Measurements from ENCODE around the gene CFL1. TPM values are rescaled to one million over a fixed set of nuclear protein-coding genes. Genes with fewer than 3 reads are reported as not detected.
"Not testable (repeated sequence)": the region's sequence is repeated elsewhere in the genome, so short reads cannot be mapped to it uniquely, and the experiment has no call there.

CFL1 gene
- total RNA-seq, 1 donor from 2014 or later: 837 TPM

DNA sequence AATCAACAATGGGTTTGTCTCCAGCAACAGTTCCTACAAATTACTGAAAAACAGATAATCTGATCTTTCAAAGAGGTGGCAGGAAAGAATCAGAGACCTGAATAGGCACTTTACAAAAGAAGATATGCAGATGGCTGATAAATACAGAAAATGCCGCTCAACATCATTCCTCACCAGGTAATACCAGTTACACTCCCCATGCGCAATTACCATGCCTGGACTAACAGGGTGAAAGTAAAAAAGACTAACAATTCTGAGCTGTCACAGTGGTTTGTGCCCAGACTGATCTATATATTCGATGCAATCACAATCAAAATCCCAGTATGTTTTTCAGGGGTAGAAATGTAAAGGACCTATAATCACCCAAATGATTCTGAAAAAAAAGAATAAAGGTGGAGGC, 14.2 kb downstream of the CFL1 start:
- DNase-seq (ENCODE audit: low read depth): no peak

DNA sequence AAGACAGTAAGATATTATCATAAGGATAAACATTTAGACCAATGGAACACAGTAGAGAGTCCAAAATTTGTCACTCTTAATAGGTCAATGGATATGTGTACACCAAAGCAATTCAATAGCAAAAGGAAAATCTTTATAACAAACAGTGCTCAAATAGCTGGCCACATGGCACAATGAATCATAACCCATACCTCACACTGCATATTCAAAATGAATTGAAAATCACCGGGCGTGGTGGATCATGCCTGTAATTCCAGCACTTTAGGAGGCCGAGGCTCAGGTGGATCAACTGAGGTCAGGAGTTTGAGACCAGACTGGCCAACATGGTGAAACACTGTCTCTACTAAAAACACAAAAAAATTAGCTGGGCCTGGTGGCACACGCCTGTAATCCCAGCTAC, 15.8 kb downstream of the CFL1 start:
- no peak for DNase-seq (ENCODE audit: low read depth)

DNA sequence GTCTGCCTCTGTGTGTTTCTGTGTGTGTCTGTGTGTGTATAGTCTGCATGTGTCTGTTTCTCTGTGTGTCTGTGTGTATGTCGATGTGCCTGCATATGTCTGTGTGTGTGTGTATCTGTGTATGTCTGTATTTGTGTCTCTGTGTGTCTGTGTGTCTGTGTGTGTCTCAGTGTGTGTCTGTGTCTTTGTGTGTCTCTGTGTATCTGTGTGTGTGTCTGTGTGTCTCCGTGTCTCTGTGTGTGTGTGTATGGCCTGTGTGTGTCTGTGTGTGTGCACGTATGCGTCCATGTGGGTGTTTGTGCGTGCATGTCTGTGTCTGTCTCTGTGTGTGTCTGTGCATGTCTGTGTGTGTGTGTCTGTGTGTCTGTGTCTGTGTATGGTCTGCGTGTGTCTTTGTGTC, 23.8 kb downstream of the CFL1 start:
- no peak for DNase-seq (ENCODE audit: low read depth)

DNA sequence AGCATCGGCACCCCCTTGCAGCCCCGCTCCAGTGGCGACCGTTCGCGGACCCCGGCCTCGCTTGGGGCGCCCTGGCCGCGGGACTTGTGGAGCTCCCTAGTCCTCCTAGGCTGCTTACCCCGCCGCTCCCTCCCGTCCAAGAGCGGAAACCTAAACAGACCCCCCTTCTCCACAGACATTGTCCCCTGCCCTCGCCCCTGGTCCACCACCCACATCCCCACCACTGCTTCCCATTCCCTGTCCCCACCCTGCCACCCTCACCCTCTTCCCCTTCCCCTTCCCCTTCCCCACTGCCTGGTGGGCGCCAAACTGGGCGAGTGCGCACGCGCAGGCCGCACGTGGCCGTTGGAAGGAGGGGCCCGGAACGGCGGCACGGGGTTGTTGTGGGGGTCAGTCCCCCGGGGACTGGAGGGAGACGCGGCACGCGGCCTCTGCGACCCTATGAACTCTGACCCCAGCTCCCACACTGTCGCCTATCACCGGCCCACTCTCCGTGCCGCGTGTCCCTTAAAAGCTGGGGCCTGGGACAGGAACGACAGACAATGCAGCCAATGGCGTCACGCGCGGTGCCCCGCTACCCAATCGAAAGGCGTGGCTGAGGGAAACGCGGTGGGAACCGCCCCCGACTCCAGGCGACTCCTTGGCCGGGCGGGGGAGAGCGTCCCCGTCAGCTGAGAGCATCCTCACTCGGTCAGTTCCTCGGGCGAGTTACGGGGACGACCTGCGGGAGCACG, 24.5 kb downstream of the CFL1 start, which contains the start of gene SNX32:
TSS of gene SNX32 (plus strand) at position 667 of the 734 bp plus-strand sequence. CDS start 103 bp downstream, outside the sequence.
- DNase-seq (ENCODE audit: low read depth): peak; percentile 89

DNA sequence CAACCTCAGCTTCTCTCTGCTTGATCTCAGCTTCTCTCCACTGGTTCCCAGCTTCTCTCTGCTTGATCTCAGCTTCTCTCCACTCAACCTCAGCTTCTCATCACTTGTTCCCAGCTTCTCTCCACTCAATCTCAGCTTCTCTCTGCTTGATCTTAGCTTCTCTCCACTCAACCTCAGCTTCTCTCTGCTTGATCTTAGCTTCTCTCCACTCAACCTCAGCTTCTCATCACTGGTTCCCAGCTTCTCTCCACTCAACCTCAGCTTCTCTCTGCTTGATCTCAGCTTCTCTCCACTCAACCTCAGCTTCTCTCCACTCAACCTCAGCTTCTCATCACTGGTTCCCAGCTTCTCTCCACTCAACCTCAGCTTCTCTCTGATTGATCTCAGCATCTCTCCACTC, 25.7 kb downstream of the CFL1 start:
- DNase-seq (ENCODE audit: low read depth): not testable (repeated sequence)

DNA sequence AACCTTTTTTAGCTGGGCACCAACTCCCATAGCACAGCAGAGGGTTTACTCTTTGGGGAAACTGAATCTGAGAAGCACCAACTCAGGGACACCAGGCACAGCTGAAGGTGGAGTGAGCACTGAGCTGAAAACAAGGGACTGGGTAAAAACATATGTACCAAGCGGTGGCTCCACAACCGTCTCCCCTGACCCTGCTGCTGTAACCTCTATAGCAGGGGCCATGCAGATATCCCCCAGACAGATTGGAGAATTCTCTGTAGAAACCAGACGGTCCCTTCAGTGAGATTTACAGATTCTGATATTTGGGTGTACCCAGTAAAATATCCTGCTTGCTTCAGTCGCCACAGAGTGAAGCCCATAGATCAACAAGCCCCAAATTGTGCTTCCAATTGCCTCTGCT, 28.5 kb downstream of the CFL1 start:
- no peak for DNase-seq (ENCODE audit: low read depth)

DNA sequence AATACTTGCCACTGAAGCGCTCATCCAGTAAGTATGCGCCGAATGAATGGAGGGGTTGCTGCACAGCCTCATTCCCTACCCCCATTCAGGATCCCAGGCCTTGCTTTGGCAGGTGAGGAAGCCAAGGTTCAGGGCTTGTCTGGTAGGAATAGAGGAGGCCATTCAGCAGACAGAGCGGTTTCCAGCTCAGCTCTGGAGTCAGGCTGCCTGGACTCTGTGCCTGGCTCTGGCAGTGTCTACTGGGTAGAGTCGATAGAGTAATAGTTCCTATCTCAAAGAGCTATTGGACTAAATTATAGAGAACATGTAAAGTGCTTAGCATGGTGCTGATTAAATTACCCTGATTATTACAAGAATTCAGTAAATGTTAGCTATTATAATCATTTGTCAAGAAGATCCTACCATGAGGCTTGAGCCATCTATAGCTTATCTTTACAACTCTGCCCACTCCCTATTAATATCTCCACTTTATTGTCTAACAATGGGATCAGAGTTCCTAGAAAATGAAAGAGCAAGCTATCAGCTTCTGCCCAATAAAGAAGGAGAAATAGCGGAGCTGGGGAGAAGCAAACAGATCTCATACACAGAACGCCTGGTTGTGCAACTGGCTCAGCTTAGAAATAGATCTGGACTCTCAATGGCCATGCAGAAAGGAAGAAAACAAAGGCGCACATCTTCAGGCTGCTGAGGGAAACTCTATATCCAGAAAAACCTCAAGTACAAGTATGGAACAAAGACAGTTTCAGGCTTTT, 30.8 kb downstream of the CFL1 start:
- no peak for DNase-seq (ENCODE audit: low read depth)

- DNase-seq (ENCODE audit: low read depth): no peak
Measured at GRCh38 chr11:65822776-65823528, 35.0 kb downstream of the CFL1 start.

DNA sequence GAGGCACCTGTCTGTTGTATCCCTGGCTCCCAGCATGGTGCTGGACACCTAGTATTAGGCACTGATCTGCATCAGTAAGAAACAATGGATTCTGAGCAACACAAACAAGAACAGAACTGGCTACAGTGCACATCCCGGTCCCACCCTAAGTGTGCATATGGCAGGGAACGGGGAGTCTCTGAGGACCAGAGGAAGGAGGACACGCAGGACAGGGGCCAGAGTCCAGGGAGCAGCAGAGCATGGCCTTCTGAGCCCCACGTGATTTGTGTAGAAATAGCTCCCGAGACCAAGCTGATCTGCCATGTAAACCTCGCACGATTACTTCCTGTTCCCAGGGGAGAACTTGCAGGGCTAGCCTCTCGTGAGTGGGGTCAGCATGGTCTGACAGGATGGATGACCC, 36.9 kb downstream of the CFL1 start:
- no peak for DNase-seq (ENCODE audit: low read depth)

- peak; percentile 90 for DNase-seq (ENCODE audit: low read depth)
Measured at GRCh38 chr11:65817835-65818680, 39.9 kb downstream of the CFL1 start.

GRCh38 chr11:65817312-65817834, 40.6 kb downstream of the CFL1 start:
- peak; percentile 23 for DNase-seq (ENCODE audit: low read depth)

- DNase-seq (ENCODE audit: low read depth): no peak
Measured at GRCh38 chr11:65816696-65817095, 41.3 kb downstream of the CFL1 start.

DNA sequence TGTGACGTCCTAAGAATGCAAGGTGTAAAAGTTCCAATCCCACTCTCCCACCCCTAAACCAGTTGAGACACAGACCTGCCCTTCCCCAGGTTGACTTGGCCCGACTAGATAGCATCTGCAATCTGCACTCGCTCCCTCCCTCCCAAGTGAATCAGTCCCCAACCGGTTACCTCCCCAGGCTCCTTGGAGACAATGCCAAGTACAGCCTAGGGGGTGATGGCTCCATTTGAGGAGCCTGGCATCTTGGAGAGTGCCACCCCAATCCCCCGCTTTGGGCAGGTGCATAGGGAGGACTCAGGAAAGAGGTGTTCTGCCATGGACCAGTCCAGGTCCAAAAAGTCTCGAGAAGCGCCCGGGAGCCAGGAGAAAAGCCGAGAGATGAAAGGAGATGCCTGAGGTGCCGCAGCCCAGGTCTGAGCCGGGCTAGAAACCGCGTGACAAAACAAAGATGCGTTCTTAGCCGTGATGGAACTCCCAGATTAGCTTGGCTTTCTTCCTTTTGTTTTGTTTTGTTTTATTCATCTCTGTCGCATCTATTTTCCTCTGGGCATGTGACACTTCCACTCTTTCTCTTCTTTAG, 42.9 kb downstream of the CFL1 start:
- DNase-seq (ENCODE audit: low read depth): no peak

GRCh38 chr11:65814131-65814985, 43.6 kb downstream of the CFL1 start:
- peak; percentile 29 for DNase-seq (ENCODE audit: low read depth)

DNA sequence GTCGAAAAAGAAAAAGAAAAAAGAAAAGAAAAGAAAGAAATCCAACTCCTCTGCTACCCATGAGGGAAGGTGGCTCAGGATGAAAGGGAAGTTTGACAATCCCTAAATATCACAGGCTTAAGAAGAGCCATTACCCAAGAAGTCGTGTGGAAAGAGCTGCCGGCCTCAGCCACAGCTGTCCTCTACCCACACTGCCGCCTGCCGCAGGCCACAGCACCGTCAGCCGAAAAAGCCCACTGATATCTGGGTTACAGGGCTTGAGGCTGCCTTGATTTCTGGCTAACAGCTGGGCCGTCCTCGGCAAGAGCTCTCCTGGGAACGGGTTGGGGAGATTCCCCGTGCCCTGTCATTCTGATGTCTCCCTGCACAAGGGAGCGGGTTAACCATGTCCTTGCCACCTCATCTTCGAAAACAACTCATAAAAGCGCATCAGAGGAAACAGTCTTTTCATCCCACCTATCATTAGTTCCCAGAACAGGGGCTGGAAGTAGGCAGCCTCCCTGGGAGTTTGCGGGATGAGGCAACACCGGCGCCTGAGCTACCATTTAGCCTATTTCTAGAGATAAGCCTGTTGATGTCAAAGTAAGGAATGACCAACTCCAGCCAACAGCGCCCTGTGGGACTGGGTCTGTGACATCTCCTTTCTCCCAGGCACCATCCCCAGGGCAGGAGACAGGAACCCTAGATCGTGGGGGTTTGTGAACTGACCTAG, 46.1 kb downstream of the CFL1 start:
- DNase-seq (ENCODE audit: low read depth): peak; percentile 96

DNA sequence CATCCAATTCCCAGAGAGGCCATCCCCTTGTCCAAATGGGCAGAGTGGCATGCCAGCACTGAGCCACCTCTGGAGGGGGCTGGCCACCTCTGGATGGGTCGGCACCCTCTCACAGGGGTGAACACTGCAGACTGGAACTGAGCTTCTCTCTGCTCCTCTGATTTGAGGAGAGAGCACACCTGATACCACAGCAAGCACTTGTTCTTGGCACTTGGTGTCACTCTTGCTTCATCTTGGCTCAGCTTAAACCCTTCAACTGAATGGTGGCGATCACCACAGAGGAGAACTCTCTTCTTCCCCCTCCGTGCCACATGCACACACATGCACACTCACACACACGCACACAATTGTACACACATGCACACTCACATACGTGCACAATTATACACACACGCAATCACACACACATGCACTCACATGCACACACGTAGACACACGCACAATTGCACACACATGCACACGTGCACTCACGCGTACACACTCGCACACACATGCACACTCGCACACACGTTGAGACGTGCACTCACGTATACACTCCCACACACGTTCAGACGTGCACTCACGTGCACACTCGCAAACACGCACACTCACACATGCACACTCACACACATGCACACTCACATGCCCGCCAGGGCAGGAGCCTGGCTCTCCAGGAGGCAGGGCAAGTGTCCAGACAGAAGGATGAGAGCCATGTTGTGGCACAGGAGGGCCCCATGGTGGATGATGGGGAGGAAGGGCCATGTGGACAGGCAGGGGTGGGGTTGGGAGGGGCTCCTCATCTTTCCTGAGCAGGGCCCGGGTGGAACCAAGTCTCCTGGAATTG, 47.7 kb downstream of the CFL1 start:
- no peak for DNase-seq (ENCODE audit: low read depth)

- DNase-seq (ENCODE audit: low read depth): no peak
Measured at GRCh38 chr11:65809496-65809895, 48.5 kb downstream of the CFL1 start.
